Measurements from ENCODE around the gene ARSB. TPM values are rescaled to one million over a fixed set of nuclear protein-coding genes. Genes with fewer than 3 reads are reported as not detected.

Gene ARSB
- total RNA-seq, 2 donors from 2014 or later, result 28.1 TPM

DNA sequence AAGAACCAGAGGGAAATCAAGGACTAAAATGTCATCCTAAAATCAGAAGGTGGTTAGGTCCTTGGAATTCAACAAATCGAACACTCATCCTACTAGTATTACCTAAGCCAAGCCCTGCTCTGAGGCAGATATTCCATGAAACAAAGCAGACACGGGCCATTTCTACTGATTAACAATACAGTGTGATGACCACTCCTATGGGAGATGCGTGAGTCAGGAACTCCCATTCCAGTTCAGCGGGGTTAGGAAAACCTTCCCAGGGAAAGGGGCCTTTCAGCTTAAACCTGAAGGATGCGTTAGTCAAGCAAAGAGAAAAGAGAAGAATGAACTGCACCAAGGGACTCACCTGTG is 218.7 kb downstream of the ARSB start:
- H3K4me3 Mint-ChIP-seq, result no peak overlapping the region
- H3K36me3 Mint-ChIP-seq (ENCODE audit: low read depth), result peaks cover 3% of the 10 kb centered on the region
- 87 to 100% methylated on average over 3 to 5 of the region's 5 CpGs for WGBS, 2 experiments (ENCODE audit: insufficient coverage in 1 of 2, insufficient read length in 1 of 2)

DNA sequence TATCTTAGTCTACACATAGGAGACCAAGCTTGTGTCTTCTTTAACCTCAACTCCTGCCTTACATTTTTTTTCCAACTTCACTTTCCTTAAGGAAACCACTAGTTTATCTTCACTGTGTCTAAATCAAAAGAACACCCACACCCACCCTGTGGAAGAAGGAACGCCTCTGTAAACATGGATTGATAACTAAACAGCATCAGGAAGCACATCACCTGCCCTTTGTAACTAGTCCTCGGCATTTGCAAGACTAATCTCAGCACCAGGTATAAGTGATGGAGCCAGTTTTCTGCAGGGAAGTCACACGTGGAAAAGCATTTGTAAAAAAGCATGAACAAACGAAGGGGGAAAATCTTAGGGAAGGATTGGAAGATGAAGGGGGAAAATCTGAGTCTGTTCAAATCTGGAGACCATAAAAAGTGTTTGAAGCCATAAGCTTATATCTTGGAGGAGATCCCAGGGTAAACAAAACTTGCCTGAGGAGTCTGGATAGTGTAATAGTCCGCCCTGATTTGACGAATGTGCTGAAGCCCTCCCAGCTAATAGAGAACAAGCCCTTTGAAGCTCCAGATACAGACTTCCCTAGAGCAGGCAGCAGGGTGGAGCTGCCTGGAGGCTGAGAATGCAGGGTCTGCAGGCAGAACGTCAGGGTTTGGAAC is 219.2 kb downstream of the ARSB start:
- WGBS, 2 experiments (ENCODE audit: insufficient coverage in 1 of 2, insufficient read length in 1 of 2), result 88 to 89% methylated on average over 3 to 7 of the region's 7 CpGs

More for the DNA sequence above, 218.7 kb downstream of the ARSB start:
- H3K27ac Mint-ChIP-seq, result no peak overlapping the region
- no peaks in the 10 kb centered on the region for H3K36me3 ChIP-seq (ENCODE audit: control insufficient read depth, insufficient read depth, low read length)
- peaks cover 11% of the 10 kb centered on the region for H3K9me3 Mint-ChIP-seq
- H3K9ac ChIP-seq (ENCODE audit: extremely low read depth, low read length, poor library complexity, severe bottlenecking), result no peak overlapping the region
- H3K9me3 ChIP-seq (ENCODE audit: control insufficient read depth, low read length), result no peaks in the 10 kb centered on the region
- no peak for DNase-seq
- H3K4me3 ChIP-seq (ENCODE audit: low read length), result no peak overlapping the region
- peaks cover 25% of the 10 kb centered on the region for H3K4me1 Mint-ChIP-seq
- H3K4me1 ChIP-seq (ENCODE audit: control insufficient read depth, insufficient read depth, low read length), result peaks cover 9% of the 10 kb centered on the region
- H3K27me3 Mint-ChIP-seq (ENCODE audit: insufficient read depth), result no peaks in the 10 kb centered on the region
- H3K27ac ChIP-seq (ENCODE audit: low read depth, low read length), result no peak overlapping the region
- TF ChIP-seq, protein P1, sequence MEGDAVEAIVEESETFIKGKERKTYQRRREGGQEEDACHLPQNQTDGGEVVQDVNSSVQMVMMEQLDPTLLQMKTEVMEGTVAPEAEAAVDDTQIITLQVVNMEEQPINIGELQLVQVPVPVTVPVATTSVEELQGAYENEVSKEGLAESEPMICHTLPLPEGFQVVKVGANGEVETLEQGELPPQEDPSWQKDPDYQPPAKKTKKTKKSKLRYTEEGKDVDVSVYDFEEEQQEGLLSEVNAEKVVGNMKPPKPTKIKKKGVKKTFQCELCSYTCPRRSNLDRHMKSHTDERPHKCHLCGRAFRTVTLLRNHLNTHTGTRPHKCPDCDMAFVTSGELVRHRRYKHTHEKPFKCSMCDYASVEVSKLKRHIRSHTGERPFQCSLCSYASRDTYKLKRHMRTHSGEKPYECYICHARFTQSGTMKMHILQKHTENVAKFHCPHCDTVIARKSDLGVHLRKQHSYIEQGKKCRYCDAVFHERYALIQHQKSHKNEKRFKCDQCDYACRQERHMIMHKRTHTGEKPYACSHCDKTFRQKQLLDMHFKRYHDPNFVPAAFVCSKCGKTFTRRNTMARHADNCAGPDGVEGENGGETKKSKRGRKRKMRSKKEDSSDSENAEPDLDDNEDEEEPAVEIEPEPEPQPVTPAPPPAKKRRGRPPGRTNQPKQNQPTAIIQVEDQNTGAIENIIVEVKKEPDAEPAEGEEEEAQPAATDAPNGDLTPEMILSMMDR (conservative IDR thresholded peaks at IDR 0.05), result no peak
- no peaks in the 10 kb centered on the region for H3K27me3 ChIP-seq (ENCODE audit: control insufficient read depth, insufficient read depth, low read length, poor library complexity, severe bottlenecking)

DNA sequence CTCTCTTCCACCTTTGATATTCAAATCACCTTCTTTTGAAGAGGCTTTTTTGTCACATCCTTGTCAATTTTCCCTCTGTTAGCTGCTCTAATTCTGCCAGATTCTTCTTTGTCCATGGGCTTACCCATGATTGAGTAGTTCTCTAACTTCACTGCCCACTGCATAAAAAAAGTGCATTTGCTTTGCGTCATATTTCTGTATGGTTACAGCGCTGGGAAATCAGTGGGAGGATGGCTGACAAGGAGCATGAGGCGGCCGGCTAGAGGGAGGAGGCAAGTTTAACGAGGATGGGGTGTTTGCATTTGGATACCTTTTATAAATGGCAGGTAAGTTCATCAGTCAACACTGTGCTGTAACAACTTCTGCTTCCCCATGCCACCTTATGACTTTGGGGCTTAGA is 220.0 kb downstream of the ARSB start:
- Histone ChIP-seq H3K36me3 (ENCODE audit: control insufficient read depth, insufficient read depth, low read length) (no peaks in the 10 kb centered on the region), H3K27ac (ENCODE audit: low read depth, low read length) (no peak overlapping the region), H3K9me3 (ENCODE audit: control insufficient read depth, low read length) (no peaks in the 10 kb centered on the region), H3K4me1 (ENCODE audit: control insufficient read depth, insufficient read depth, low read length) (peaks cover 3% of the 10 kb centered on the region), H3K4me3 (ENCODE audit: low read length) (no peak overlapping the region), H3K27me3 (ENCODE audit: control insufficient read depth, insufficient read depth, low read length, poor library complexity, severe bottlenecking) (no peaks in the 10 kb centered on the region), H3K9ac (ENCODE audit: extremely low read depth, low read length, poor library complexity, severe bottlenecking) (no peak overlapping the region)
- Mint-ChIP-seq H3K27ac (no peak overlapping the region), H3K36me3 (ENCODE audit: low read depth) (peaks cover 3% of the 10 kb centered on the region), H3K9me3 (peaks cover 11% of the 10 kb centered on the region), H3K27me3 (ENCODE audit: insufficient read depth) (no peaks in the 10 kb centered on the region), H3K4me1 (peaks cover 18% of the 10 kb centered on the region), H3K4me3 (no peak overlapping the region)
- TF ChIP-seq, protein P1 (conservative IDR thresholded peaks at IDR 0.05), result no peak
- DNase-seq, result no peak
- 95 to 97% methylated on average over 4 to 5 of the region's 5 CpGs for WGBS, 2 experiments (ENCODE audit: insufficient coverage in 1 of 2, insufficient read length in 1 of 2)

More for the DNA sequence above, 219.2 kb downstream of the ARSB start:
- peaks cover 22% of the 10 kb centered on the region for H3K4me1 Mint-ChIP-seq
- peaks cover 3% of the 10 kb centered on the region for H3K36me3 Mint-ChIP-seq (ENCODE audit: low read depth)
- H3K4me1 ChIP-seq (ENCODE audit: control insufficient read depth, insufficient read depth, low read length), result peaks cover 9% of the 10 kb centered on the region
- TF ChIP-seq, protein P1 (conservative IDR thresholded peaks at IDR 0.05), result no peak
- H3K27me3 ChIP-seq (ENCODE audit: control insufficient read depth, insufficient read depth, low read length, poor library complexity, severe bottlenecking), result no peaks in the 10 kb centered on the region
- no peaks in the 10 kb centered on the region for H3K27me3 Mint-ChIP-seq (ENCODE audit: insufficient read depth)
- no peak for DNase-seq
- no peak overlapping the region for H3K27ac ChIP-seq (ENCODE audit: low read depth, low read length)
- no peak overlapping the region for H3K9ac ChIP-seq (ENCODE audit: extremely low read depth, low read length, poor library complexity, severe bottlenecking)
- no peaks in the 10 kb centered on the region for H3K9me3 ChIP-seq (ENCODE audit: control insufficient read depth, low read length)
- no peak overlapping the region for H3K27ac Mint-ChIP-seq
- H3K36me3 ChIP-seq (ENCODE audit: control insufficient read depth, insufficient read depth, low read length), result no peaks in the 10 kb centered on the region
- no peak overlapping the region for H3K4me3 Mint-ChIP-seq
- H3K4me3 ChIP-seq (ENCODE audit: low read length), result no peak overlapping the region
- peaks cover 11% of the 10 kb centered on the region for H3K9me3 Mint-ChIP-seq

Measured in endodermal cell (in vitro differentiated cells).